LNCaP clone FGC (cell line): Measurements from ENCODE around the gene MBD3L3.
"Not testable (repeated sequence)": the region's sequence is repeated elsewhere in the genome, so short reads cannot be mapped to it uniquely, and the experiment has no call there.

Source experiments
- DNase-seq: peaks from one replicate; pipeline ENCODE4 v3.0.0-alpha.2; 2011; ENCODE audit warnings: low read depth
- H3K4me3 ChIP-seq: 2 replicates; pipeline ENCODE4 v1.5.1; 2011; ENCODE audit warnings: mild to moderate bottlenecking, low read depth, low read length, control low read depth
- TF ChIP-seq, protein P1 (sequence below): IDR thresholded peaks from 2 replicates; pipeline ENCODE4 v1.5.1; 2012; ENCODE audit warnings: mild to moderate bottlenecking; ENCODE audit not compliant: control insufficient read depth, insufficient read depth; ENCODE audit errors: extremely low read depth

The MBD3L3 gene

DNA sequence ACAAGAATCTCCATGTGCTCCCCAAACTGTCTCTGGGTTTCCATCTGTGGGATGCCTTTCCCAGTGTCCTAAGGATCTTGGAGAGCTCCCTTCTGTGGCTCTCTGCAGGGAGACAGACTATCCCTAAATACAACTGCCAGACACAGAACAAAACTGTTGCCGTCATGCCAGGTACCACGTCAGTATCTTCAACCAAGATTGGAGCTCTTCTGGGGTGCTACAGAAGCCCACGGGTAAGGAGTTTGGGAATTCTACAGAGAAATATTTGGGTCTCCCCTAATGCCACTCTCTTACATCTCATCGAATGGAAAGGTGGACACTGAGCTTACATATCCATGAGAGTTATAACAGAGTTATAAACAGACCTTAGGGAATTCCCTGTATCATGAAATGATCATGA is 4.9 kb upstream of the MBD3L3 start:
- H3K4me3 ChIP-seq: no peak overlapping the region
- no peak for DNase-seq
- TF ChIP-seq, protein P1, sequence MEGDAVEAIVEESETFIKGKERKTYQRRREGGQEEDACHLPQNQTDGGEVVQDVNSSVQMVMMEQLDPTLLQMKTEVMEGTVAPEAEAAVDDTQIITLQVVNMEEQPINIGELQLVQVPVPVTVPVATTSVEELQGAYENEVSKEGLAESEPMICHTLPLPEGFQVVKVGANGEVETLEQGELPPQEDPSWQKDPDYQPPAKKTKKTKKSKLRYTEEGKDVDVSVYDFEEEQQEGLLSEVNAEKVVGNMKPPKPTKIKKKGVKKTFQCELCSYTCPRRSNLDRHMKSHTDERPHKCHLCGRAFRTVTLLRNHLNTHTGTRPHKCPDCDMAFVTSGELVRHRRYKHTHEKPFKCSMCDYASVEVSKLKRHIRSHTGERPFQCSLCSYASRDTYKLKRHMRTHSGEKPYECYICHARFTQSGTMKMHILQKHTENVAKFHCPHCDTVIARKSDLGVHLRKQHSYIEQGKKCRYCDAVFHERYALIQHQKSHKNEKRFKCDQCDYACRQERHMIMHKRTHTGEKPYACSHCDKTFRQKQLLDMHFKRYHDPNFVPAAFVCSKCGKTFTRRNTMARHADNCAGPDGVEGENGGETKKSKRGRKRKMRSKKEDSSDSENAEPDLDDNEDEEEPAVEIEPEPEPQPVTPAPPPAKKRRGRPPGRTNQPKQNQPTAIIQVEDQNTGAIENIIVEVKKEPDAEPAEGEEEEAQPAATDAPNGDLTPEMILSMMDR: no peak

DNA sequence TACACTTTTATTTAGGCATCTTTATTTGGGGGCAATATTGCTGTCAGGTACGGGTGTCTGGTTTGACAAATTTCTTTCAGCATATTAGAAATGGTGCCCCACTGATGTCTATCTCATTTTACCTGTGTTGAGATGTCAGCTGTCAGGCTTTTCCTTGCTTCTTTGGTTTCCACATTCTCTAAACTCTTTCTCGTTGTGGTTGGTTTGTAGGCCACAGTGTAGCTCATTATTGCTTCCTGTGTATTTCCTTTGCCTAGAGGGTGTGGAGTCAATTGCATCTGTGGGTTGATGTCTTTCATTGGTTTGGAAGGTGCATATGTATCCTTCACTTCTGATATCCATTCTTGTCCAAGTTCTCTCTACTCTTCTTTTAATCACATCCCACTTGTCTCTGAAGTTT is 1.5 kb upstream of the MBD3L3 start:
- not testable (repeated sequence) for DNase-seq, H3K4me3 ChIP-seq

DNA sequence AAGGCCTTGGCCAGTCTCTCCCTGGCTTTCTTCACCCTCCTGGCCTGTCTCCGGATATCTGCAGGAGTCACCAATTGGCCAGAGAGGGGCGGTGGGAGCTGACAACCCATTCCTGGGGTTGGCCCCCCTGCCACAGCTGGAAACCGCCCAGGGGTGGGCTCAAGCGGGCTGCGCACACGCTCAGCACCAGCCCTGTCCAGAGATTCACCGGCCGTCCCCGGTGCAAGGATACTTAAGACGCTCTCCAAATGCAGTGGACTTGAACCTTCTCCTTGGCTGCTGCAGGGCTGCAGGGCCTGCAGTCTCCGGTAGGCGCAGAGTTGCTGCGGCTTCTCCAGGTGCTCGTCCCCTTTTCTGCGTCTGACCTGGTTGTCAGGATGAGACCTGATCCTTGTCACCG is 2.1 kb downstream of the MBD3L3 start:
- not testable (repeated sequence) for DNase-seq, H3K4me3 ChIP-seq

DNA sequence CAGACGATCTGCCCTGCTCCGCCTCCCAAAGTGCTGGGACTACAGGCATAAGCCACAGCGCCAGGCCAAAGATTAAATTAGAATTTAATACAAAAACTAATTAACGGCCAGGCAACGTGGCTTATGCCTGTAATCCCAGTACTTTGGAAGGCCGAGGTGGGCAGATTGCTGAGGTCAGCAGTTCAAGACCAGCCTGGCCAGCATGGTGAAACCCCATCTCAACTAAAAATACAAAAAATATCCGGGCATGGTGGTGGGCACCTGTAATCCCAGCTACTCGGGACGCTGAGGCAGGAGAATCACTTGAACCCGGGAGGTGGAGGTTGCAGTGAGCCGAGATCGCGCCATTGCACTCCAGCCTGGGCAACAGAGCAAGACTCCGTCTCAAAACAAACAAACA is 2.8 kb downstream of the MBD3L3 start:
- not testable (repeated sequence) for DNase-seq, H3K4me3 ChIP-seq

DNA sequence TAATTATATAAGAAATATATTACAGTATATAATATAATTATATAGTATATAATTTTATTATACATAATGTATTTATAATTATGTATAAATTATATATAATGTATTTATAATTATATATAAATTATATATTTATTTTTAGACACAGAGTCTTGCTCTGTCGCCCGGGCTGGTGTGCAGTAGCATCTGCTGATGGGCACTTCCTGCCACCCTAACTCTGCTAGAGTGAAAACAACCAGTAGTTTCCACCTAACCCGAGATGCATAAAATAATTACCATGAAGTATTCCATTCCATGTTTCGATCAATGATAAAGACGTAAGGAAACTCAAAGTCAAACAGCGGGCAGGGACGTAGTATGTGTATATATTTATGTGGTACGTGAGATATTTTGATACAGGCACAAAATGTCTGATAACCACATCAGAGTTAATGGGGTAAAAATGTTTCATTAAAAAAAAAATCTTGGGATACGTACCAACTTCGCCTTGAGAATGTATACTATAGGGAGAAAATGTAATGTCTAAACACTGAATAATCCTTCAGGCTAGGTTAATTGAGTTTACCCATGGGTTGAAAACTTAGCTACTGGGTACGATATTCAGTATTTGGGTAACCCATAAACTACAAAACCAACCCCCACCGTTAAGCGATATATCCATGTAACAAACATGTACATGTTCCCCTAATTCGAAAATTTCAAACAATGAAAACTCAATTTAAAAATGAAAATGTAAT is 3.7 kb downstream of the MBD3L3 start:
- not testable (repeated sequence) for H3K4me3 ChIP-seq, DNase-seq

DNA sequence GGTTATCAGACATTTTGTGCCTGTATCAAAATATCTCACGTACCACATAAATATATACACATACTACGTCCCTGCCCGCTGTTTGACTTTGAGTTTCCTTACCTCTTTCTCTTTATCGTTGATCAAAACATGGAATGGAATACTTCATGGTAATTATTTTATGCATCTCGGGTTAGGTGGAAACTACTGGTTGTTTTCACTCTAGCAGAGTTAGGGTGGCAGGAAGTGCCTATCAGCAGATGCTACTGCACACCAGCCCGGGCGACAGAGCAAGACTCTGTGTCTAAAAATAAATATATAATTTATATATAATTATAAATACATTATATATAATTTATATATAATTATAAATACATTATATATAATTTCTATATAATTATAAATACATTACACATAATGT is 5.6 kb downstream of the MBD3L3 start:
- not testable (repeated sequence) for H3K4me3 ChIP-seq, DNase-seq

DNA sequence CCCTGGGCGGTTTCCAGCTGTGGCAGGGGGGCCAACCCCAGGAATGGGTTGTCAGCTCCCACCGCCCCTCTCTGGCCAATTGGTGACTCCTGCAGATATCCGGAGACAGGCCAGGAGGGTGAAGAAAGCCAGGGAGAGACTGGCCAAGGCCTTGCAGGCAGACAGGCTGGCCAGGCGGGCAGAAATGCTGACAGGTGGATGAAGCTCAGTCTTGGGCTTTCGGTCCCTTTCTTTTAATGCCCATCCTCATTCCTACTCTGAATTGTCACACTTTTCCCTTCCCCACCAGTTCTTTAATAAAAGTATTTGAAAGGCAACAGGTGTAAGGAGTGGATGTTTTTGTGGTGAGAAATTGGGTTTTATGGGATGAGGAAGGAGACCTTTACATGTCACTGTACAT is 7.1 kb downstream of the MBD3L3 start:
- not testable (repeated sequence) for DNase-seq, H3K4me3 ChIP-seq

DNA sequence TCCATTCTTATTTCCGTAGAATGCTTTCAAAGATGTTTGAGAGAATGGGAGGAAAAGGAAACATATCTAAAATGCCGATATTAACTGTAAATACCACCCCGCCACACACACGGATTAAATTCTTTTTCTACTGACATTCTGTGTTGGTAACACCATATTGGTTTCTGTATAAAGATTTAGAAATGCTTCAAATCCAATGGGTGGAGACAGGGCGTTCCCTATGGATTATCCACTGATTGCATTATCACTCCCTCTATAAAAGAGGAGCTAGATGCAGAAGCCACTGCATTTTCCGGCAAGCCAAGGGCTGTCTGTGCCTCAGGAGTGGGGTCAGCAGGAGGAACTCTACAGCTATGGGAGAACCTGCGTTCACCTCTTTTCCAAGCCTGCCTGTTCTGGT is 9.5 kb downstream of the MBD3L3 start, which contains the start of gene MBD3L2:
MBD3L2 (plus strand) TSS at position 301 of the 400 bp plus-strand sequence; CDS start at position 354, 53 bp downstream.
- DNase-seq, H3K4me3 ChIP-seq: not testable (repeated sequence)

DNA sequence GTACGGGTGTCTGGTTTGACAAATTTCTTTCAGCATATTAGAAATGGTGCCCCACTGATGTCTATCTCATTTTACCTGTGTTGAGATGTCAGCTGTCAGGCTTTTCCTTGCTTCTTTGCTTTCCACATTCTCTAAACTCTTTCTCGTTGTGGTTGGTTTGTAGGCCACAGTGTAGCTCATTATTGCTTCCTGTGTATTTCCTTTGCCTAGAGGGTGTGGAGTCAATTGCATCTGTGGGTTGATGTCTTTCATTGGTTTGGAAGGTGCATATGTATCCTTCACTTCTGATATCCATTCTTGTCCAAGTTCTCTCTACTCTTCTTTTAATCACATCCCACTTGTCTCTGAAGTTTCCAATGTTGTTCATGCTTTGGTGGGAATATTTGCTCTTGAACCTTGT is 16.9 kb downstream of the MBD3L3 start:
- H3K4me3 ChIP-seq, DNase-seq: not testable (repeated sequence)

DNA sequence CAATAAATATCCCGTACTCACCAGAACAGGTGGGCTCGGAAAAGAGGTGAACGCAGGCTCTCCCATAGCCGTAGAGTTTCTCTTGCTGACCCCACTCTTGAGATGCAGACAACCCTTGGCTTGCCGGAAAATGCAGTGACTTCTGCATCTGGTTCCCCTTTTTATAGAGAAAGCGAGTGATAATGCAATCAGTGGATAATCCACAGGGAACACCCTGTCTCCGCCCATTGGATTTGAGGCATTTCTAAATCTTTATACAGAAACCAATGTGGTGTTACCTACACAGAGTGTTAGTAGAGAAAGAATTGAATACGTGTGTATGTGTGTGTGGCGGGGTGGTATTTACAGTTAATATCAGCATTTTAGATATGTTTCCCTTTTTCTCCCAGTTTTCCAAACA is 18.4 kb downstream of the MBD3L3 start, which contains the start of gene MBD3L4:
MBD3L4 (minus strand) TSS at position 101 of the 400 bp plus-strand sequence; CDS start at position 66, 35 bp downstream.
- DNase-seq, H3K4me3 ChIP-seq: not testable (repeated sequence)

DNA sequence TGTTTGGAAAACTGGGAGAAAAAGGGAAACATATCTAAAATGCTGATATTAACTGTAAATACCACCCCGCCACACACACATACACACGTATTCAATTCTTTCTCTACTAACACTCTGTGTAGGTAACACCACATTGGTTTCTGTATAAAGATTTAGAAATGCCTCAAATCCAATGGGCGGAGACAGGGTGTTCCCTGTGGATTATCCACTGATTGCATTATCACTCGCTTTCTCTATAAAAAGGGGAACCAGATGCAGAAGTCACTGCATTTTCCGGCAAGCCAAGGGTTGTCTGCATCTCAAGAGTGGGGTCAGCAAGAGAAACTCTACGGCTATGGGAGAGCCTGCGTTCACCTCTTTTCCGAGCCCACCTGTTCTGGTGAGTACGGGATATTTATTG is 28.2 kb downstream of the MBD3L3 start, which contains the start of gene MBD3L5:
MBD3L5 (plus strand) TSS at position 301 of the 400 bp plus-strand sequence; CDS start at position 335, 34 bp downstream.
- not testable (repeated sequence) for H3K4me3 ChIP-seq, DNase-seq

DNA sequence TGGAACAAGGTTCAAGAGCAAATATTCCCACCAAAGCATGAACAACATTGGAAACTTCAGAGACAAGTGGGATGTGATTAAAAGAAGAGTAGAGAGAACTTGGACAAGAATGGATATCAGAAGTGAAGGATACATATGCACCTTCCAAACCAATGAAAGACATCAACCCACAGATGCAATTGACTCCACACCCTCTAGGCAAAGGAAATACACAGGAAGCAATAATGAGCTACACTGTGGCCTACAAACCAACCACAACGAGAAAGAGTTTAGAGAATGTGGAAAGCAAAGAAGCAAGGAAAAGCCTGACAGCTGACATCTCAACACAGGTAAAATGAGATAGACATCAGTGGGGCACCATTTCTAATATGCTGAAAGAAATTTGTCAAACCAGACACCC is 29.7 kb downstream of the MBD3L3 start:
- not testable (repeated sequence) for DNase-seq, H3K4me3 ChIP-seq

DNA sequence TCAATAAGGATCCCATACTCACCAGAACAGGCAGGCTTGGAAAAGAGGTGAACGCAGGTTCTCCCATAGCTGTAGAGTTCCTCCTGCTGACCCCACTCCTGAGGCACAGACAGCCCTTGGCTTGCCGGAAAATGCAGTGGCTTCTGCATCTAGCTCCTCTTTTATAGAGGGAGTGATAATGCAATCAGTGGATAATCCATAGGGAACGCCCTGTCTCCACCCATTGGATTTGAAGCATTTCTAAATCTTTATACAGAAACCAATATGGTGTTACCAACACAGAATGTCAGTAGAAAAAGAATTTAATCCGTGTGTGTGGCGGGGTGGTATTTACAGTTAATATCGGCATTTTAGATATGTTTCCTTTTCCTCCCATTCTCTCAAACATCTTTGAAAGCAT is 37.1 kb downstream of the MBD3L3 start, which contains the start of gene MBD3L2B:
MBD3L2B (minus strand) TSS at position 101 of the 400 bp plus-strand sequence; CDS start at position 67, 34 bp downstream.
- H3K4me3 ChIP-seq, DNase-seq: not testable (repeated sequence)

DNA sequence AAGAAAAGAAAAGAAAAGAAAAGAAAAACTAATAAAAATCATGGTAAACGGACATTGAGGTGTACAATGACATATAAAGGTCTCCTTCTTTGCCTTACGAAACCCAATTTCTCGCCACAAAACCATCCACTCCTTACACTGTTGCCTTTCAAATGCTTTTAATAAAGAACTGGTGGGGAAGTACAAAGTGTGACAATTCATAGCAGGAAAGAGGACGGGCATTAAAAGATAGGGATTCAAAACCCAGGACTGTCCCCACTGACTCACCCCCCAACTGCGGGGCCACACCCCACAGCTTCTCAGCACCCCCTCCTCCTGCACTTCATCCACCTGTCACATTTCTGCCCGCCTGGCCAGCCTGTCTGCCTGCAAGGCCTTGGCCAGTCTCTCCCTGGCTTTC is 39.6 kb downstream of the MBD3L3 start:
- no peak for DNase-seq
- TF ChIP-seq, protein P1: no peak
- no peak overlapping the region for H3K4me3 ChIP-seq
